NCI-H1694 treated with DMSO at 0.1 percent for 48 hours (cell line): ENCODE measurements around the gene ADAMTS14.
A peak's percentile ranks its signal among the peaks of the same experiment; 100 is the strongest.

ENCODE experiments used
- DNase-seq: peaks from one replicate; lab custom pipeline; 2025; lab: John Stamatoyannopoulos, UW

ADAMTS14 gene

GRCh38 chr10:70674560-70675495 is 2.5 kb downstream of the ADAMTS14 start:
- DNase-seq, result peak; percentile 35

- DNase-seq, result no peak
These were observed 3.3 kb downstream of the ADAMTS14 start for GRCh38 chr10:70675496-70676161.

- no peak for DNase-seq
These were observed 4.2 kb downstream of the ADAMTS14 start for GRCh38 chr10:70676511-70676910.

GRCh38 chr10:70677016-70677415 is 4.7 kb downstream of the ADAMTS14 start:
- no peak for DNase-seq

- DNase-seq, result no peak
These were observed 5.4 kb downstream of the ADAMTS14 start for GRCh38 chr10:70677620-70678249.

DNA sequence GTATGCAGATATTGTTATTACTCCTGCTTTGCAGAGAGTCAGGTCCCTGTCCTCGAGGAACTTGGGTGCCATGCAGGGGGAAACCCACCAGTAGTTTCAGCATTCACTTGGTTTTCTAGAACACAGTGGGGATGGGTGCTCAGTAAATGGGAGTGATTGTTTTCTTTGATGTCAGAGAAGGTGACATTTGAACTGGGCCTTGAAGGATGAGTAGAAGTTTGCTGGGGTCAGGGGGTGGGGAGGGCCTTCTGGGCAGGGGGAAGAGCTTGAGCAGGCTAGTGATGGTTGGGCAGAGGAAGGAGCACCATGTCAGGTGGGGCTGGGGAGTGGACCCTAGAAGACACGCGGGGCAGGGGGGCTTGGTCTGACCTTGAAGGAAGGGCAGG is 5.9 kb downstream of the ADAMTS14 start:
- no peak for DNase-seq

GRCh38 chr10:70678757-70679489 is 6.6 kb downstream of the ADAMTS14 start:
- DNase-seq, result peak; percentile 7

DNA sequence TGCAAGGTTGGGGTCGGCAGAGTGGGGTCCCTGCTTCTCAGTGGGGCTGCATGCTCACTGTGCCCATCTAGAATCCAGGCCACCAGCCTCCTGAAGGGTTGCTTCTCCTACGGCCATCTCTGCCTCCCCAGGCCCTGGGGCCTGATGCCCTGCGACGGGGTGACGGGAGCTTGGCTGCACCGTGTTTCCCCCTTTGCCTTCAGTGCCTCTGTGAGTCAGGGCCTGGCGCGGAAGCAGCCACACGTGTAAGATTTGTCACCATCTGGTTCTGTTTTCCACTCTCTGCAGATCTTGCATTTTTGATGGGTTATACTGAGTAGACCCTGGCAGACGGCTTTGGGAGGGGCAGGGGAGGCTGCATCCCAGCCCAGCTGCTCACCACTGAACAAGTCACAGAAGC is 7.2 kb downstream of the ADAMTS14 start:
- peak; percentile 92 for DNase-seq

GRCh38 chr10:70680899-70681730 is 8.8 kb downstream of the ADAMTS14 start:
- DNase-seq, result peak; percentile 40

DNA sequence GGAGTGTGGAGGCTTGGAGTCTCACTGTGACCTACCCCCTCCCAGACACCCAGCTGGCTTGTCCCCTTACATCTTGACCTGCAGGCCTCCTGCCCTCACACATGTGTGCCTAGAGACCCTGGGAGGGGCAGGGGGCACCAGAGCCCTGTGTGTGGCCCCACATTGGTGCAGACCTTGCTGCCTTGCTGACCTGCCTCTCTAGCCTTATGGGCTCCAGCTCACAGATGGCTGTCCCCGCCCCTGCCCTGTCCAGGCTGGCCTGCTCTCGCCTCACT is 9.4 kb downstream of the ADAMTS14 start:
- no peak for DNase-seq

DNA sequence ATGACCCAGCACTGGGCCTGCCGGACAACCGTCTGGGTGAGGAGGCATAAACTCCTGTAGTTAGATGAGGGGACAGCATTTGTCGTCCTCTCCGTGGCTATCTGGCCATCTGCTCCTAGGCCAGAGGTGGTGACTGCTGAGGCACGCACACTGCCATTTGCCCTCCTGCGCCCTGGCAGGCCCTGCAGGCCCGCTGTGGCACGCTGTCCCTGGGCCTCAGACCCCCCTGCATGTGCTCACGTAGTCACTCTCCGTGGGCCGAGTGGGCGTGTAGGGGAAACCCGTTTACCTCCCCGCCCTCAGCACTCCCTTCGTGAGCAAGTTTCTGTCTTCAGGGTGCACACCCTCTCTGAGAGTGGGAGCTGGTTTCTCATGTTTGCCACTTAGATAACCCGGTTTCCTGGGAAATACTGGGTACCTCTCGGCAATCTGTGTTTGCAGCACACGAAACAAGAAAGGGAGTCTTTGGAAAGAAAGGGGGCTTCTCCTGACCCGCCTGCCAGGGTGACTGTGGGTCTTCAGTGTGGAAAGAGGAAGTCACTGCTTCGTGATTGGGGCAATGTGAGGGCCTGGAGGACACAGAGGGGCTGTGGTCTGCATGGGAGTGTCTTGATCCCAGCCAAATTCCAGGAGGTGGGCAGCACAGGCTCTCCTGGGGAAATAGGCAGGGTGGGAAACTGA is 10.8 kb downstream of the ADAMTS14 start:
- DNase-seq, result no peak

- DNase-seq, result no peak
These were observed 11.3 kb downstream of the ADAMTS14 start for GRCh38 chr10:70683601-70683934.

DNA sequence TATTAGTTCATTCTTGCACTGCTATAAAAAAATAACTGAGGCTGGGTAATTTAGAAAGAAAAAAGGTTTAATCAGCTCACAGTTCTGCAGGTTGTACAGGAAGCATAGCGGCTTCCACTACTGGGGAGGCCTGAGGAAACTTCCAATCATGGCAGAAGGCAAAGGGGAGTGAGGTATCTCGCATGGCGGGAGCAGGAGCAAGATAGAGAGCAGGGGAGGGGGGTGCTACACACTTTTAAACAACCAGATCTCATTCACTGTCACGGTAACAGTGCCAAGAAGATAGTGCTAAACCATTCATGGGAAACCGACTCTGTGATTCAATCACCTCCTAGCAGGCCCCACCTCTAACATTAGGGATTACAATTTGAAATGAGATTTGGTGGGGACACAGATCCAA is 11.6 kb downstream of the ADAMTS14 start:
- DNase-seq, result no peak

GRCh38 chr10:70684374-70684773 is 12.1 kb downstream of the ADAMTS14 start:
- no peak for DNase-seq

DNA sequence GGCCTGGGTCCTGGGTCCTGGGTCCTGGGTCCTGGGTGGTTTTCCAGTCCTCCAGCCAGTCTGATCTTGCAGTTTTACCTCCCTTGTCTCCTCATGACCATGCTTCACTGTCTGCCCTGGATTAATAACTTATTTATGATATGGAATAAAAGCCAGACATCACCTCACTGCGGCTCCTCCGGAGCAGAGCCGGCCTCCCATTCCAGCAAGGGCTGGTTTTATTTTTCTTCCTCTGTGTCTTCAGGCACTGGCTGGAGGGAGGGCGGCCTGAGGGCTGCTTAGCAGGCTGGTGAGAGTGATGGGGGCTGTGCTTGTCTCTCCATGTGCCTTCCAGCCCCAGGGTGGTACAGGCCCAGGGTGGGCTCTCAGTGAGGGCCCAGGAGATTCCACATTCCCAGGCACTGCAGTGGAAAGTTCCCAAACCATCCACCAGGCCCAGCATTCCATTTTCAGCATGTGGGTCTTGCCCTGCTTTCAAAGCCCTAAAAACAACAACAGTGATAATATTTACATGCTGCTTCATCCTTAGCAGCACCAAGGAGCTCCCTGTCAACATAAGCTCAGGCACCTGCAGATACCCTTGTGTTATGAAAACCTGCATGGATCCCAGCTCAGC is 12.6 kb downstream of the ADAMTS14 start:
- no peak for DNase-seq

DNA sequence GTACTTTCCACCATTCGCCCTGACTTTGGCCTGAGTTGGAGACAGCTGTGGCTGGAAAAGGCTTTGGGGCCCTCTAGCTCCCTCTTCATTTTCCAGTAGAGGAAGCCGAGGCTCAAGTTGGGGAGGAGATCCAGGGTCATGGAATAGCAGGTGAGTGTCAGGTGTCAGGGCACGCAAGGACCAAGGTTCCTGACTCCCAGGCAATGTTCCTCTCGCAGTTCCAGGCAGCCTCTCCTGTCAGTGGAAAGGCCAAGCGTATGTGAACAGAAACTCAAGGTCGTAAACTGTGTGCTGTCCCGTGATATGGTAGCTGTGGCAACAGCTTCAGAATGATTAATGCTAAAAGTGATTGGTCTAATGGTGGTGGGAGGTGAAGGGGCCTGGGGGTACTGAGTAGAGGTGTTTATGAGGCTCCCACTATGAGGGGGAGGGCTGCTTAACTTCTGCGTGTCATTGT is 13.2 kb downstream of the ADAMTS14 start:
- no peak for DNase-seq

GRCh38 chr10:70688828-70689227 is 16.5 kb downstream of the ADAMTS14 start:
- no peak for DNase-seq

- no peak for DNase-seq
These were observed 17.4 kb downstream of the ADAMTS14 start for GRCh38 chr10:70689661-70690060.

GRCh38 chr10:70690589-70690988 is 18.3 kb downstream of the ADAMTS14 start:
- no peak for DNase-seq

DNA sequence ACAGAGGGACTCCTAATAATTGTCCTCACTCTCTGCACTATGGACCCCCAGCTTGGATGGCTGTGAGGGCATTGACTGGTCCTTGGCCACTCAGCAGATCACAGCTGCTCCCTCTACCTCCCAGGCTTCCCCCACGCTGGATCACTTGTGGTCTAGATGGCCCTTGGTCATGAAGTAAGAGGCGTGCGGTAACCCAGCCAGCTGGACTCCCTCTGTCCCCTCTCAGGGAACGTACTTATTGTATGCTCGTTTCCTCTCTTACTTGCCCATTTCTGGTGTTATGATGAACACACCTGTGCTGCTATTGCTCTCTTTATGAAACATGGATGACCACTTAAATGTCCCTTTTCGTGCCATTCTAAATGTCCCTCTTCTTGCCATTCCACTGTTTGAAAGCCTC is 19.3 kb downstream of the ADAMTS14 start:
- no peak for DNase-seq
